Measurements from ENCODE around the gene PALM. TPM values are rescaled to one million over a fixed set of nuclear protein-coding genes. Genes with fewer than 3 reads are reported as not detected.

The PALM gene
- total and polyA plus RNA-seq, 12 donors, result 12.5 to 36.7 (median 18.7) TPM

DNA sequence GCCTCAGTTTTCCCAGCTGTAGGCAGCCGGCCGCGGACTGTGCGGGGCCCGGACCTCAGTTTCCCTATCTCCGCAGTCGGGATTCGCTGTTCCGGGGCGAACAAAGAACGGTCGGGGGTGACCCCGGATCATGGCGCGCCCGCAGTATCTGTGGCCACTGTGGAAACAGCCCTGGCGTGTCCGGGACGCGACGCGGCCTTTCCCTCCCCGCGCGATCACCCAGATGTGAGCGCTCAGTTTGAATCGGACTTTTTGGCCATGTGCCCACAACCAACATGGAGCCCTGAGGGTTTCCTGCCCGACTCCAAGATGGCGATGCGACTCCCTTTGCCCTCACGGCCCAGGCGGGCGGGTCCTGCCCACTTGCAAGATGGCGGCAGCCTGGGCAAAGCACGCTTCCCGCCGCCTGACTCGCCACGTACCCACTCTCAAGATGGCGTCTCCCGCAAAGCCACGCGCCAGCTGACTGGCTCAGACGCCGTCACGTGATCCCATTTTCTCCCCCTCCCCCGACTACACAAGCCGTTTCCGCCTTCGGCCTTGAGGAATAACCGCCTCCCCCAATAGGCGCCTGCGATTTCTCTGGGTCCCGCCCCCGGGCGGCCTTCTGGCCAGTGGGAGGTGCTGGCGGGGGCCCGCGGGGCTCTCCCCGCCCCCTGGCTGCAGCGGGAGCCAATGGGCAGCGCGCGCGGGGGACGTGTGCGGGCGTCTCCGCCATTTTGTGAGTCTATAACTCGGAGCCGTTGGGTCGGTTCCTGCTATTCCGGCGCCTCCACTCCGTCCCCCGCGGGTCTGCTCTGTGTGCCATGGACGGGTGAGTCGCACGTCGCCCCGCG is 88.2 kb downstream of the PALM start, which contains the start of gene PTBP1:
TSS of gene PTBP1 (plus strand) at position 761 of the 836 bp plus-strand sequence. CDS start at position 807, 46 bp downstream.
- Histone ChIP-seq H3K36me3 (peaks cover 0 to 38% (median 0%) of the 10 kb centered on the region in 9 donors), H3K4me3 (peak within 1 kb of the TSS; percentile 61 to 95 (median 86)), H3K9me3 (no peaks in the 10 kb centered on the region), H3K4me1 (peaks cover 30 to 57% (median 54%) of the 10 kb centered on the region in 9 donors), H3K27ac (peak within 1 kb of the TSS; percentile 90 to 100 (median 98)), H3K27me3 (no peaks in the 10 kb centered on the region)
- intact Hi-C loops (cut with DNase I), result loop anchor here in 2 of 10 donors (2.0 to 10.0 kb wide), 3 partner anchors 14 to 290 kb away; partner anchors contain the start of genes CFD (in 1 of the 2), ELANE (in 1 of the 2) and TPGS1 (in 1 of the 2)
- TF ChIP-seq, protein P1, sequence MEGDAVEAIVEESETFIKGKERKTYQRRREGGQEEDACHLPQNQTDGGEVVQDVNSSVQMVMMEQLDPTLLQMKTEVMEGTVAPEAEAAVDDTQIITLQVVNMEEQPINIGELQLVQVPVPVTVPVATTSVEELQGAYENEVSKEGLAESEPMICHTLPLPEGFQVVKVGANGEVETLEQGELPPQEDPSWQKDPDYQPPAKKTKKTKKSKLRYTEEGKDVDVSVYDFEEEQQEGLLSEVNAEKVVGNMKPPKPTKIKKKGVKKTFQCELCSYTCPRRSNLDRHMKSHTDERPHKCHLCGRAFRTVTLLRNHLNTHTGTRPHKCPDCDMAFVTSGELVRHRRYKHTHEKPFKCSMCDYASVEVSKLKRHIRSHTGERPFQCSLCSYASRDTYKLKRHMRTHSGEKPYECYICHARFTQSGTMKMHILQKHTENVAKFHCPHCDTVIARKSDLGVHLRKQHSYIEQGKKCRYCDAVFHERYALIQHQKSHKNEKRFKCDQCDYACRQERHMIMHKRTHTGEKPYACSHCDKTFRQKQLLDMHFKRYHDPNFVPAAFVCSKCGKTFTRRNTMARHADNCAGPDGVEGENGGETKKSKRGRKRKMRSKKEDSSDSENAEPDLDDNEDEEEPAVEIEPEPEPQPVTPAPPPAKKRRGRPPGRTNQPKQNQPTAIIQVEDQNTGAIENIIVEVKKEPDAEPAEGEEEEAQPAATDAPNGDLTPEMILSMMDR (IDR thresholded peaks at IDR 0.05), result peak in 7 of 9 donors; percentile 14 to 48 (median 29)
- ATAC-seq, result peak; percentile 87 to 95 (median 92)
- DNase-seq, result peak; percentile 99 to 100
- 0 to 1% methylated on average over 81 to 83 of the region's 83 CpGs for WGBS, 2 donors

Other genes starting within 250 kb of the PALM start
- 10 to 100 TPM in 9 of 10 donors, 1 to 10 TPM in 1; 7.7 to 16.3 (median 12.4) TPM for gene SHC2, start 247.9 kb upstream of the PALM start, total RNA-seq
- gene SHC2, start 247.9 kb upstream of the PALM start, polyA plus RNA-seq, result 10 to 100 TPM; 11.2 to 33.5 TPM
- under 1 TPM in 9 of 10 donors, not detected in 1; 0.14 to 0.71 (median 0.17) TPM for gene MADCAM1, start 212.4 kb upstream of the PALM start, total RNA-seq
- gene MADCAM1, start 212.4 kb upstream of the PALM start, polyA plus RNA-seq, result under 1 TPM; 0.09 to 0.80 TPM
- 10 to 100 TPM in 6 of 10 donors, 1 to 10 TPM in 4; 7.1 to 13.5 (median 10.2) TPM for gene TPGS1, start 201.4 kb upstream of the PALM start, total RNA-seq
- 10 to 100 TPM; 22.1 to 22.2 TPM for gene TPGS1, start 201.4 kb upstream of the PALM start, polyA plus RNA-seq
- gene CDC34, start 177.2 kb upstream of the PALM start, total RNA-seq, result 100 to 1,000 TPM in 2 of 10 donors, 10 to 100 TPM in 8; 70.2 to 116 (median 76.7) TPM
- gene CDC34, start 177.2 kb upstream of the PALM start, polyA plus RNA-seq, result 100 to 1,000 TPM; 120 to 162 TPM
- 1 to 10 TPM in 1 of 10 donors, under 1 TPM in 3, not detected in 6; 0.25 to 2.7 (median 0.37) TPM for gene GZMM, start 164.9 kb upstream of the PALM start, total RNA-seq
- gene GZMM, start 164.9 kb upstream of the PALM start, polyA plus RNA-seq, result under 1 TPM in 1 of 2 donors, not detected in 1; 0.46 TPM
- gene BSG, start 136.3 kb upstream of the PALM start, total RNA-seq, result 1,000 to 10,000 TPM; 1,225 to 2,457 (median 1,705) TPM
- gene BSG, start 136.3 kb upstream of the PALM start, polyA plus RNA-seq, result 1,000 to 10,000 TPM in 1 of 2 donors, 100 to 1,000 TPM in 1; 829 to 5,252 TPM
- gene HCN2, start 119.1 kb upstream of the PALM start, total RNA-seq, result 10 to 100 TPM in 1 of 10 donors, 1 to 10 TPM in 9; 1.9 to 10.7 (median 5.1) TPM
- 1 to 10 TPM in 1 of 2 donors, under 1 TPM in 1; 0.90 to 4.7 TPM for gene HCN2, start 119.1 kb upstream of the PALM start, polyA plus RNA-seq
- gene POLRMT, start 75.4 kb upstream of the PALM start, total RNA-seq, result 10 to 100 TPM; 37.2 to 61.7 (median 45.3) TPM
- 100 to 1,000 TPM in 1 of 2 donors, 10 to 100 TPM in 1; 43.2 to 159 TPM for gene POLRMT, start 75.4 kb upstream of the PALM start, polyA plus RNA-seq
- under 1 TPM in 5 of 10 donors, not detected in 5; 0.20 to 0.36 (median 0.30) TPM for gene FGF22, start 69.1 kb upstream of the PALM start, total RNA-seq
- gene FGF22, start 69.1 kb upstream of the PALM start, polyA plus RNA-seq, result under 1 TPM; 0.16 to 0.44 TPM
- 10 to 100 TPM; 20.3 to 43.6 (median 22.5) TPM for gene RNF126, start 45.7 kb upstream of the PALM start, total RNA-seq
- gene RNF126, start 45.7 kb upstream of the PALM start, polyA plus RNA-seq, result 10 to 100 TPM; 27.1 to 46.1 TPM
- 100 to 1,000 TPM in 3 of 10 donors, 10 to 100 TPM in 7; 33.4 to 153 (median 77.3) TPM for gene FSTL3, start 32.5 kb upstream of the PALM start, total RNA-seq
- gene FSTL3, start 32.5 kb upstream of the PALM start, polyA plus RNA-seq, result 100 to 1,000 TPM; 118 to 279 TPM
- not detected for gene PRSS57, start 13.5 kb upstream of the PALM start, total RNA-seq
- gene PRSS57, start 13.5 kb upstream of the PALM start, polyA plus RNA-seq, result under 1 TPM in 1 of 2 donors, not detected in 1; 0.06 TPM
- gene MISP, start 42.2 kb downstream of the PALM start, total RNA-seq, result not detected
- under 1 TPM in 1 of 2 donors, not detected in 1; 0.01 TPM for gene MISP, start 42.2 kb downstream of the PALM start, polyA plus RNA-seq
- 100 to 1,000 TPM in 1 of 10 donors, 10 to 100 TPM in 9; 46.2 to 106 (median 56.8) TPM for gene PTBP1, start 88.5 kb downstream of the PALM start, total RNA-seq
- gene PTBP1, start 88.5 kb downstream of the PALM start, polyA plus RNA-seq, result 10 to 100 TPM; 48.2 to 74.3 TPM
- not detected for gene PLPPR3, start 113.0 kb downstream of the PALM start, total RNA-seq
- gene PLPPR3, start 113.0 kb downstream of the PALM start, polyA plus RNA-seq, result not detected
- 1 to 10 TPM in 1 of 10 donors, not detected in 9; 1.7 TPM for gene AZU1, start 118.9 kb downstream of the PALM start, total RNA-seq
- under 1 TPM in 1 of 2 donors, not detected in 1; 0.06 TPM for gene AZU1, start 118.9 kb downstream of the PALM start, polyA plus RNA-seq
- gene PRTN3, start 132.1 kb downstream of the PALM start, total RNA-seq, result not detected
- gene PRTN3, start 132.1 kb downstream of the PALM start, polyA plus RNA-seq, result under 1 TPM in 1 of 2 donors, not detected in 1; 0.12 TPM
- 1 to 10 TPM in 3 of 10 donors, under 1 TPM in 4, not detected in 3; 0.26 to 2.8 (median 0.76) TPM for gene ELANE, start 143.4 kb downstream of the PALM start, total RNA-seq
- 1 to 10 TPM; 3.0 to 5.4 TPM for gene ELANE, start 143.4 kb downstream of the PALM start, polyA plus RNA-seq
- 100 to 1,000 TPM in 4 of 10 donors, 10 to 100 TPM in 6; 21.1 to 326 (median 72.5) TPM for gene CFD, start 150.7 kb downstream of the PALM start, total RNA-seq
- gene CFD, start 150.7 kb downstream of the PALM start, polyA plus RNA-seq, result 100 to 1,000 TPM; 567 to 583 TPM
- 10 to 100 TPM; 17.6 to 37.4 (median 26.2) TPM for gene MED16, start 184.3 kb downstream of the PALM start, total RNA-seq
- 10 to 100 TPM; 31.0 to 42.9 TPM for gene MED16, start 184.3 kb downstream of the PALM start, polyA plus RNA-seq
- gene RNU6-9, start 184.5 kb downstream of the PALM start, total RNA-seq, result not detected
- gene RNU6-9, start 184.5 kb downstream of the PALM start, polyA plus RNA-seq, result not detected
- gene R3HDM4, start 204.3 kb downstream of the PALM start, total RNA-seq, result 10 to 100 TPM; 16.3 to 30.6 (median 19.9) TPM
- gene R3HDM4, start 204.3 kb downstream of the PALM start, polyA plus RNA-seq, result 10 to 100 TPM; 34.5 to 49.8 TPM
- gene KISS1R, start 208.4 kb downstream of the PALM start, total RNA-seq, result not detected
- not detected for gene KISS1R, start 208.4 kb downstream of the PALM start, polyA plus RNA-seq
- gene ARID3A, start 217.1 kb downstream of the PALM start, total RNA-seq, result 10 to 100 TPM in 1 of 10 donors, 1 to 10 TPM in 9; 3.0 to 11.7 (median 5.3) TPM
- 1 to 10 TPM; 3.7 to 4.2 TPM for gene ARID3A, start 217.1 kb downstream of the PALM start, polyA plus RNA-seq

Data from heart right ventricle (tissue), 16 donors.